ENCODE measurements around the gene ATP9A.

GRCh38 chr20:51643390-51643789 is 124.8 kb downstream of the ATP9A start:
- TF ChIP-seq FOS (IDR thresholded peaks at IDR 0.05; ENCODE audit: borderline replicate concordance, insufficient read depth, low read length) (no peak), MAX (IDR thresholded peaks at IDR 0.05; ENCODE audit: insufficient read depth, insufficient read length) (no peak)
